Right ventricle myocardium inferior (tissue), 1 donor: ENCODE data around the gene EGFL6. TPM values are rescaled to one million over a fixed set of nuclear protein-coding genes. Genes with fewer than 3 reads are reported as not detected.
"Not testable (repeated sequence)": the region's sequence is repeated elsewhere in the genome, so short reads cannot be mapped to it uniquely, and the experiment has no call there.

Experiments
- ATAC-seq: fragments of 200-7000 bp; cut with Tn5 transposase; one replicate; pipeline ENCODE4 v1.9.1; 2020; ENCODE audit warnings: mild to moderate bottlenecking, moderate library complexity
- DNase-seq: peaks from one replicate; pipeline ENCODE4 v3.0.0; 2021; ENCODE audit errors: missing footprints
- intact Hi-C: fragments of 100-400 bp; cut with DNase I; formaldehyde crosslinking; loops from one replicate; pipeline ENCODE4 v1.11.0; 2022
- microRNA-seq: library from miRNA; unstranded; fragments of <30 nt; microRNA quantifications from one replicate; pipeline ENCODE4 v1.2.0, GENCODE V29; 2020
- total RNA-seq: library from RNA; stranded (reverse); fragmentation: NEBNext Ultra II Directional; extraction: Animal tissue kit (Norgen Biotek cat#: 25700); gene quantifications from one replicate; pipeline ENCODE4 v1.2.1, GENCODE V29; 2021
- donor health status: DM: no; HTN: yes; CAD: no; lungs with severe emphysema.

The EGFL6 gene
- total RNA-seq, 1 donor from 2014 or later = not detected

DNA sequence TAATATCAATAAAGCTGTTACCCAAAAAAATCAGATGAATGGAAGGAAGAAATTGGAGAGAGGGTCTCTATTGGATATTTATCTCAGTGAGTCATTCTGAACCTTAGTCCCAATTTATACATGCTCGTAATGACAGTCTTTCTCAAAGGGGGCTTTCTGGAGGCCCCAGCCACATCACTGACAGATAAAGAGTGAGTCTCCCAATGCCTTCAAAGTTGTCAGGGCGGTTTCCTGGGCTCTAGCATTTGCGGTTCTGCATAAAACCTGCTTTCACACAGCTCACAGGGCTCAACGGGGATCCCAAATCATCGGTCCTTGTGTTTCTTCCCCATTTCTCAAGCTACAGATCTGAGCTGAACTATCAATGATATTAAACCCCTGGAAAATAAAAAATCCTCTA lies 100.8 kb downstream of the EGFL6 start:
- intact Hi-C loops = no loop called here
- DNase-seq (no peak), ATAC-seq (no peak)

- DNase-seq = no peak
- ATAC-seq = no peak
- intact Hi-C loops = no loop called here
These were observed 103.6 kb downstream of the EGFL6 start for GRCh38 chrX:13673016-13673415.

GRCh38 chrX:13676885-13677284 lies 107.5 kb downstream of the EGFL6 start:
- ATAC-seq = no peak
- intact Hi-C loops = no loop called here
- no peak for DNase-seq

- intact Hi-C loops, DNase-seq, ATAC-seq: not testable (repeated sequence)
These were observed 110.3 kb downstream of the EGFL6 start for GRCh38 chrX:13679700-13680099.

- DNase-seq (no peak), ATAC-seq (no peak)
- intact Hi-C loops = no loop called here
These were observed 112.2 kb downstream of the EGFL6 start for GRCh38 chrX:13681595-13681994.

Small RNAs within 50 kb of the gene (microRNA-seq; reads per million reads assigned to microRNA genes)
- gene MIR6086 = not detected

Other genes with a start within 250 kb of the EGFL6 start
- not detected for gene ATXN3L, start 249.5 kb upstream of the EGFL6 start, total RNA-seq
- 6.4 TPM for gene TCEANC, start 83.5 kb downstream of the EGFL6 start, total RNA-seq
- 20.7 TPM for gene RAB9A, start 119.5 kb downstream of the EGFL6 start, total RNA-seq
- 7.1 TPM for gene TRAPPC2, start 165.0 kb downstream of the EGFL6 start, total RNA-seq
- gene OFD1, start 165.1 kb downstream of the EGFL6 start, total RNA-seq = 7.1 TPM
- gene GPM6B, start 247.5 kb downstream of the EGFL6 start, total RNA-seq = 5.1 TPM